Spleen (tissue), 7 donors: Measurements from ENCODE around the gene MYOC.

Experiments used
- CTCF ChIP-seq, 11 experiments: fragments of 200-600 bp in 7 of 11; fragments of 450-650 bp in 4 of 11; sonication (generic) in 4 of 11; IDR thresholded peaks in 8 of 11; conservative IDR thresholded peaks in 3 of 11; 1 replicate in 7 of 11; 2 replicates in 4 of 11; pipeline versions ENCODE4 v1.4.0 to v1.8.0; 2016 to 2021; ENCODE audit warnings: antibody characterized with exemption in 11 of 11, inconsistent platforms in 4 of 11, mild to moderate bottlenecking in 1 of 11
- POLR2A ChIP-seq, 3 donors: fragments of 450-650 bp; IDR thresholded peaks; one replicate each; pipeline ENCODE4 v1.5.1; 2017; ENCODE audit warnings: antibody characterized with exemption in 3 of 3, mild to moderate bottlenecking in 1 of 3
- POLR2AphosphoS5 ChIP-seq, 3 donors: sonication (generic); formaldehyde crosslinking; IDR thresholded peaks; one replicate each; pipeline ENCODE4 v1.5.1; 2017; ENCODE audit warnings: antibody characterized with exemption in 3 of 3
- donor health status: DM: no; HTN: no; CAD: no; lungs with moderate emphysema.
- donor health status: DM: no; HTN: no; CAD: no.
- donor health status: DM: no; HTN: no; CAD: no.

- no peak for TF ChIP-seq CTCF (IDR thresholded peaks at IDR 0.05 in 8 of 11, conservative IDR thresholded peaks at IDR 0.05 in 3 of 11)
- TF ChIP-seq POLR2A (IDR thresholded peaks at IDR 0.05) = no peak
- TF ChIP-seq POLR2AphosphoS5 (IDR thresholded peaks at IDR 0.05) = no peak
Observed at GRCh38 chr1:171640225-171640624, 12.3 kb downstream of the MYOC start.
